Stimulated activated CD8-positive, alpha-beta memory T cell treated with anti-CD3 and anti-CD28 coated beads, Interleukin-2, amount 100 ng/mL, for 1 hour (primary cell): ENCODE measurements around the gene RARG.
A peak's percentile ranks its signal among the peaks of the same experiment; 100 is the strongest.

ENCODE experiments used
- DNase-seq, 2 donors: peaks; one replicate each; pipeline ENCODE4 v3.0.0-alpha.2; 2020; ENCODE audit warnings: low read depth in 2 of 2

Gene RARG

GRCh38 chr12:53223389-53224060 lies 8.5 kb downstream of the RARG start:
- no peak for DNase-seq

- DNase-seq, result no peak
Measured at GRCh38 chr12:53222806-53223261, 9.2 kb downstream of the RARG start.

- no peak for DNase-seq
Measured at GRCh38 chr12:53222170-53222721, 9.8 kb downstream of the RARG start.

GRCh38 chr12:53221203-53222080 lies 10.6 kb downstream of the RARG start:
- DNase-seq, result no peak

- DNase-seq, result peak; percentile 53 to 70
Measured at GRCh38 chr12:53220694-53221202, 11.3 kb downstream of the RARG start.

GRCh38 chr12:53219956-53220693 lies 11.9 kb downstream of the RARG start:
- DNase-seq, result peak; percentile 59 to 60

GRCh38 chr12:53219292-53219955 lies 12.6 kb downstream of the RARG start:
- DNase-seq, result no peak

- DNase-seq, result no peak
Measured at GRCh38 chr12:53218551-53219291, 13.3 kb downstream of the RARG start.

- no peak for DNase-seq
Measured at GRCh38 chr12:53217931-53218307, 14.1 kb downstream of the RARG start.

- DNase-seq, result no peak
Measured at GRCh38 chr12:53217051-53217930, 14.7 kb downstream of the RARG start.

- DNase-seq, result no peak
Measured at GRCh38 chr12:53215497-53215896, 16.5 kb downstream of the RARG start.

GRCh38 chr12:53214687-53215455 lies 17.1 kb downstream of the RARG start:
- DNase-seq, result no peak

- DNase-seq, result no peak
Measured at GRCh38 chr12:53214221-53214620, 17.8 kb downstream of the RARG start.

GRCh38 chr12:53213348-53213747 lies 18.7 kb downstream of the RARG start:
- peak; percentile 68 to 77 for DNase-seq

GRCh38 chr12:53212931-53213330 lies 19.1 kb downstream of the RARG start:
- DNase-seq, result no peak

GRCh38 chr12:53211476-53212381 lies 20.3 kb downstream of the RARG start:
- DNase-seq, result no peak

GRCh38 chr12:53210843-53211242 lies 21.2 kb downstream of the RARG start:
- no peak for DNase-seq
